PC-3 (cell line): ENCODE results near the gene NFAM1. TPM values are rescaled to one million over a fixed set of nuclear protein-coding genes. Genes with fewer than 3 reads are reported as not detected.

Source experiments
- ATAC-seq: fragments of 200-7000 bp; cut with Tn5 transposase; 2 replicates; pipeline ENCODE4 v1.9.1; 2020; ENCODE audit warnings: mild to moderate bottlenecking, moderate library complexity
- BruUV-seq: library from RNA; stranded (reverse); fragments of 400-500 nt; replicated peaks from 2 replicates; lab custom pipeline; 2021; lab: Mats Ljungman, UMichigan
- CTCF ChIA-PET: fragments of 300-600 bp; sonication (Branson Sonifier 250); formaldehyde crosslinking; loops from one replicate; lab custom pipeline; 2022; ENCODE audit warnings: antibody characterized with exemption; lab: Charles Lee
- POLR2A ChIA-PET: fragments of 300-600 bp; sonication (Branson Sonifier 250); formaldehyde crosslinking; loops from one replicate; lab custom pipeline; 2022; ENCODE audit warnings: antibody characterized with exemption; ENCODE audit not compliant: unreplicated experiment; lab: Charles Lee
- DNase-seq: peaks from one replicate; pipeline ENCODE4 v3.0.0-alpha.2; 2015
- H2AFZ ChIP-seq: fragments of 300-600 bp; sonication (generic); 2 replicates; pipeline ENCODE4 v1.6.0; 2016; ENCODE audit warnings: antibody characterized with exemption, low read length
- H3F3A ChIP-seq: fragments of 300-600 bp; sonication (generic); one replicate; pipeline ENCODE4 v1.6.0; 2017; ENCODE audit warnings: antibody characterized with exemption, low read length, control low read depth, mild to moderate bottlenecking; ENCODE audit not compliant: unreplicated experiment
- H3K27ac ChIP-seq: fragments of 300-600 bp; sonication (generic); 2 replicates; pipeline ENCODE4 v1.5.1; 2016; ENCODE audit warnings: mild to moderate bottlenecking, low read length
- H3K27me3 ChIP-seq: fragments of 300-600 bp; sonication (generic); 2 replicates; pipeline ENCODE4 v1.6.1; 2016; ENCODE audit warnings: low read length, mixed read lengths
- H3K36me3 ChIP-seq: fragments of 300-600 bp; sonication (generic); 2 replicates; pipeline ENCODE4 v1.6.1; 2016; ENCODE audit warnings: low read depth, mixed run types, low read length, mixed read lengths
- H3K4me1 ChIP-seq: fragments of 300-600 bp; sonication (generic); 2 replicates; pipeline ENCODE4 v1.5.1; 2016; ENCODE audit warnings: low read length; ENCODE audit not compliant: insufficient read depth
- H3K4me2 ChIP-seq: fragments of 300-600 bp; sonication (generic); 2 replicates; pipeline ENCODE4 v1.6.0; 2016; ENCODE audit warnings: low read length
- H3K4me3 ChIP-seq: fragments of 300-600 bp; sonication (generic); 2 replicates; pipeline ENCODE4 v1.5.1; 2016; ENCODE audit warnings: mild to moderate bottlenecking, low read length, mixed read lengths
- H3K79me2 ChIP-seq: fragments of 300-600 bp; sonication (generic); 2 replicates; pipeline ENCODE4 v1.6.1; 2017; ENCODE audit warnings: low read length, mixed read lengths
- H3K9ac ChIP-seq: fragments of 300-600 bp; sonication (generic); 2 replicates; pipeline ENCODE4 v1.6.0; 2016; ENCODE audit warnings: mild to moderate bottlenecking, low read length
- H3K9me2 ChIP-seq: fragments of 300-600 bp; sonication (generic); replicated peaks from 2 replicates; pipeline ENCODE4 v1.6.1; 2016; ENCODE audit warnings: mixed run types, low read length, mixed read lengths
- H3K9me3 ChIP-seq: fragments of 300-600 bp; sonication (generic); 2 replicates; pipeline ENCODE4 v1.6.1; 2016; ENCODE audit warnings: low read length, mixed read lengths
- H4K20me1 ChIP-seq: fragments of 300-600 bp; sonication (generic); 2 replicates; pipeline ENCODE4 v1.6.1; 2016; ENCODE audit warnings: low read length, mixed read lengths
- CTCF ChIP-seq: fragments of 300-600 bp; sonication (generic); conservative IDR thresholded peaks from 2 replicates; pipeline ENCODE4 v1.5.1; 2017; ENCODE audit warnings: antibody characterized with exemption, low read depth, mild to moderate bottlenecking, low read length
- EZH2 ChIP-seq: fragments of 300-600 bp; sonication (generic); IDR thresholded peaks from one replicate; pipeline ENCODE4 v1.6.1; 2017; ENCODE audit warnings: antibody characterized with exemption, mild to moderate bottlenecking, low read length; ENCODE audit not compliant: unreplicated experiment
- EZH2phosphoT487 ChIP-seq: fragments of 300-600 bp; sonication (generic); IDR thresholded peaks from 2 replicates; pipeline ENCODE4 v1.6.1; 2018; ENCODE audit warnings: mild to moderate bottlenecking, antibody characterized with exemption, low read length, borderline replicate concordance
- intact Hi-C: fragments of 100-400 bp; cut with micrococcal nuclease; formaldehyde crosslinking; loops from 2 replicates; pipeline ENCODE4 v1.9.0; 2023
- total RNA-seq: library from RNA; depleted of rRNA; stranded (reverse); fragments of >200 nt; gene quantifications from 2 replicates; pipeline ENCODE4 v1.2.3, GENCODE V29; 2014

The NFAM1 gene
- total RNA-seq, 1 experiment from 2014 or later = 0.11 TPM

DNA sequence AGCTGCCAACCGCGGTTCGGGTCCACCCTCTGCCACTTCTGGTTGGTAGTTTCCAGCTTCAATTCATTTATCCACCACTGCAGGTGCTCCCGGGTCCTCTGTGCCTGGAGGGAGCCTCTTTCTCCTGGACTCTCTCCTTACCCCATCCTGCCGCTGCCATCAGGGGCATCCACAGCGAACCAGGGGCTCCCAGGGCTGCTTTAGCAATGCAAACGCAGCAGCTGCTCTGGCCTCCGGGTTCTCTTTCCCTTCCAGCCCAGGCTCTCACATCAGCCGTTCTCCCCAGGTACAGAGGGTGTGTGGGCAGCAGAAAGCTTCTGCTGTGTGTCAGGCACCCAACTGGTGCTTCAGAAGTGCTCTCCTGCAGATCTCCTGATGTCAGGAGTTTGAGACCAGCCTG lies 27.9 kb downstream of the NFAM1 start:
- intact Hi-C loops = no loop called here
- POLR2A ChIA-PET = no interaction called here
- DNase-seq = no peak
- no peak overlapping the region for H3K4me3 ChIP-seq
- ATAC-seq = no peak
- H3F3A ChIP-seq = no peaks in the 10 kb centered on the region
- BruUV-seq = no TSS peak
- no peak overlapping the region for H3K27ac ChIP-seq
- H3K4me1 ChIP-seq = no peaks in the 10 kb centered on the region
- TF ChIP-seq CTCF (no peak), EZH2phosphoT487 (no peak), EZH2 (no peak)
- H3K4me2 ChIP-seq = no peak overlapping the region
- CTCF ChIA-PET = interaction anchor here (0.6 kb wide), 1 partner anchor 231 kb away, joined by 6 read pairs; no protein-coding TSS in a partner anchor
- no peak overlapping the region for H2AFZ ChIP-seq
- no peaks in the 10 kb centered on the region for H3K9me3 ChIP-seq
- no peaks in the 10 kb centered on the region for H3K79me2 ChIP-seq
- no peaks in the 10 kb centered on the region for H4K20me1 ChIP-seq
- H3K9ac ChIP-seq = no peak overlapping the region
- H3K27me3 ChIP-seq = no peaks in the 10 kb centered on the region
- H3K36me3 ChIP-seq = no peaks in the 10 kb centered on the region
- no peaks in the 10 kb centered on the region for H3K9me2 ChIP-seq

GRCh38 chr22:42401535-42402334 lies 30.5 kb downstream of the NFAM1 start:
- POLR2A ChIA-PET = no interaction called here
- TF ChIP-seq EZH2phosphoT487 (no peak), CTCF (no peak)
- no peaks in the 10 kb centered on the region for H3K27me3 ChIP-seq
- H3K9ac ChIP-seq = no peak overlapping the region
- no peaks in the 10 kb centered on the region for H3K9me3 ChIP-seq
- intact Hi-C loops = no loop called here
- H3K4me3 ChIP-seq = no peak overlapping the region
- H4K20me1 ChIP-seq = no peaks in the 10 kb centered on the region
- H3F3A ChIP-seq = no peaks in the 10 kb centered on the region
- H3K36me3 ChIP-seq = no peaks in the 10 kb centered on the region
- CTCF ChIA-PET = no interaction called here
- H3K4me1 ChIP-seq = no peaks in the 10 kb centered on the region
- ATAC-seq (no peak), DNase-seq (peak; percentile 6)
- H2AFZ ChIP-seq = no peak overlapping the region
- no TSS peak for BruUV-seq
- no peaks in the 10 kb centered on the region for H3K79me2 ChIP-seq
- H3K9me2 ChIP-seq = no peaks in the 10 kb centered on the region
- H3K4me2 ChIP-seq = no peak overlapping the region
- no peak overlapping the region for H3K27ac ChIP-seq

DNA sequence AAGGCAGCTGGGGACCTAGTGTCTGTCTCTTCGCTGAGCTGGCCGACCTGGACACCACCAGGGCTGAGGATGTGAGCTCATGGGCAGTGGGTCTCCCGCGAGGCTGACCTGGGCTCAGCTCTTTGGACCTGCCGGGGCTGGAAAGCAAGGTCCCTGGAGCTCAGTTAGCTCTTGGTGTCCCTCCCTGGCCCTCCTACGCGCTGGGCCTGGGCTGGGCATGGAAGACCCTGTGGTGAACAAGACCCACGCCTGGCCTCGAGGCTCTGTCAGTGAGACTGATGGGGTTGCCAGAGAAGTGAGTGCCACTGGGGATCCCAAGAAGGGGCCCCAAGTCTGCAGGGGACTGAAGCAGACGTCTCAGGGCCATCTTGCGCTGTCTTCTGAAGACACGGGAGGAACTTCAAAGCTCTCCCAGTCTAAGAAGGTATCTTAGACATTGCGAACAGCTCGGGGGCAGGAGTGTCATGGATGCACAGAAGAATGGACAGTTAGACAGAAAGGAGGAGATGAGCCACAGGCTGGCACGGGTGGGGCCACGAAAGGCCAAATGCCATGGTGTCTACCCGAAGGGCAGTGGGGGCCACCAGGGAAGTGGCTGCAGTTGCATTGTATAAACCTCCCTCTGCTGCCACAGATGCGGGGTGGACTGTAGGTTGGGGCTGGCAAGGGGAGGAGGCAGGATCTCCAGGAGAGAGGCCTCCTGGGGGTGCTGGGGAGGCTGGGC lies 31.2 kb downstream of the NFAM1 start:
- H4K20me1 ChIP-seq = no peaks in the 10 kb centered on the region
- H3K79me2 ChIP-seq = no peaks in the 10 kb centered on the region
- no peaks in the 10 kb centered on the region for H3K36me3 ChIP-seq
- no peak overlapping the region for H3K4me2 ChIP-seq
- DNase-seq = no peak
- ChIA-PET CTCF (no interaction called here), POLR2A (no interaction called here)
- no peak overlapping the region for H2AFZ ChIP-seq
- BruUV-seq = no TSS peak
- H3K9ac ChIP-seq = no peak overlapping the region
- ATAC-seq = no peak
- no peak for TF ChIP-seq EZH2
- no peak for TF ChIP-seq CTCF
- no peak for TF ChIP-seq EZH2phosphoT487
- H3K4me3 ChIP-seq = no peak overlapping the region
- no peaks in the 10 kb centered on the region for H3K4me1 ChIP-seq
- H3F3A ChIP-seq = no peaks in the 10 kb centered on the region
- intact Hi-C loops = no loop called here
- no peaks in the 10 kb centered on the region for H3K27me3 ChIP-seq
- no peaks in the 10 kb centered on the region for H3K9me3 ChIP-seq
- H3K9me2 ChIP-seq = no peaks in the 10 kb centered on the region
- no peak overlapping the region for H3K27ac ChIP-seq
